B cell (primary cell): Measurements from ENCODE around the gene PRR35. TPM values are rescaled to one million over a fixed set of nuclear protein-coding genes. Genes with fewer than 3 reads are reported as not detected.

Experiments used
- ATAC-seq: fragments of 200-7000 bp; cut with Tn5 transposase; one replicate; pipeline ENCODE4 v1.10.0; 2021; ENCODE audit warnings: low read depth, mild to moderate bottlenecking, moderate number of reproducible peaks, moderate library complexity
- CTCF ChIA-PET: fragments of 350-600 bp; sonication (Branson Sonifier 250); formaldehyde crosslinking; loops from one replicate; lab custom pipeline; 2021; ENCODE audit warnings: antibody characterized with exemption, inconsistent platforms; lab: Charles Lee
- POLR2A ChIA-PET: fragments of 350-600 bp; sonication (Branson Sonifier 250); formaldehyde crosslinking; loops from one replicate; lab custom pipeline; 2021; ENCODE audit warnings: antibody characterized with exemption; lab: Charles Lee
- DNase-seq: peaks from one replicate; pipeline ENCODE4 v3.0.0; 2013
- H2AFZ ChIP-seq: 2 replicates; pipeline ENCODE4 v1.6.1; 2012; ENCODE audit warnings: mild to moderate bottlenecking, low read depth, low read length; ENCODE audit not compliant: insufficient read depth, poor library complexity, severe bottlenecking
- H3K27ac ChIP-seq, 2 donors: 1 replicate in 1 of 2; 2 replicates in 1 of 2; pipeline ENCODE4 v1.5.1; 2012 to 2013; ENCODE audit warnings: low read length in 2 of 2, mild to moderate bottlenecking in 2 of 2, moderate library complexity in 1 of 2
- H3K27me3 ChIP-seq, 4 experiments: fragments of 200-600 bp in 1 of 4; sonication (generic) in 1 of 4; replicated peaks in 1 of 4; 1 replicate in 2 of 4; 2 replicates in 2 of 4; pipeline versions ENCODE4 v1.6.1 to v1.7.0; 2013 to 2016; ENCODE audit warnings: low read length in 3 of 4, mild to moderate bottlenecking in 2 of 4, mixed read lengths in 1 of 4, moderate library complexity in 1 of 4; ENCODE audit not compliant: insufficient read depth in 4 of 4, control insufficient read depth in 3 of 4; ENCODE audit errors: control extremely low read depth in 1 of 4
- H3K36me3 ChIP-seq, 2 experiments: replicated peaks in 1 of 2; 1 replicate in 1 of 2; 2 replicates in 1 of 2; pipeline versions ENCODE4 v1.6.1 to v1.7.1; 2013; ENCODE audit warnings: low read length in 1 of 2; ENCODE audit not compliant: insufficient read depth in 2 of 2, control insufficient read depth in 1 of 2; ENCODE audit errors: control extremely low read depth in 1 of 2, extremely low read depth in 1 of 2
- H3K4me1 ChIP-seq, 2 donors: fragments of 200-600 bp in 1 of 2; sonication (generic) in 1 of 2; 1 replicate in 1 of 2; 2 replicates in 1 of 2; pipeline versions ENCODE4 v1.5.1 to v1.6.1; 2013 to 2017; ENCODE audit warnings: low read length in 2 of 2; ENCODE audit not compliant: control insufficient read depth in 2 of 2, insufficient read depth in 2 of 2
- H3K4me2 ChIP-seq: replicated peaks from 2 replicates; pipeline ENCODE3; 2012; ENCODE audit warnings: mild to moderate bottlenecking, low read depth, low read length; ENCODE audit not compliant: poor library complexity, severe bottlenecking
- H3K4me3 ChIP-seq, 5 experiments: fragments of 200-600 bp in 1 of 5; sonication (generic) in 1 of 5; 1 replicate in 3 of 5; 2 replicates in 2 of 5; pipeline versions ENCODE4 v1.5.1 to v1.7.0; 2011 to 2016; ENCODE audit warnings: low read length in 4 of 5, mild to moderate bottlenecking in 4 of 5, low read depth in 2 of 5, control low read depth in 1 of 5, moderate library complexity in 1 of 5; ENCODE audit not compliant: insufficient read depth in 1 of 5; ENCODE audit errors: control extremely low read depth in 1 of 5, extremely low read depth in 1 of 5
- H3K79me2 ChIP-seq: fragments of 200-600 bp; sonication (generic); one replicate; pipeline ENCODE4 v1.6.0; 2016; ENCODE audit warnings: low read length; ENCODE audit not compliant: control insufficient read depth, insufficient read depth
- H3K9ac ChIP-seq: fragments of 200-600 bp; sonication (generic); 2 replicates; pipeline ENCODE4 v1.6.1; 2017; ENCODE audit warnings: mild to moderate bottlenecking, low read length, moderate library complexity
- H3K9me3 ChIP-seq, 3 donors: one replicate each; pipeline versions ENCODE4 v1.6.1 to v1.7.1; 2013; ENCODE audit warnings: low read length in 2 of 3; ENCODE audit not compliant: control insufficient read depth in 2 of 3, insufficient read depth in 1 of 3; ENCODE audit errors: control extremely low read depth in 1 of 3
- H4K20me1 ChIP-seq: 2 replicates; pipeline ENCODE4 v1.6.0; 2012; ENCODE audit warnings: mild to moderate bottlenecking, low read length; ENCODE audit not compliant: insufficient read depth, control insufficient read depth, poor library complexity, severe bottlenecking
- H3K27ac Mint-ChIP-seq: one replicate; pipeline ENCODE4 v1.8.0; 2021; ENCODE audit warnings: mixed read lengths
- H3K27me3 Mint-ChIP-seq: one replicate; pipeline ENCODE4 v1.8.0; 2021; ENCODE audit warnings: mixed read lengths
- H3K4me1 Mint-ChIP-seq: one replicate; pipeline ENCODE4 v1.8.0; 2021; ENCODE audit warnings: mixed read lengths
- H3K4me3 Mint-ChIP-seq: one replicate; pipeline ENCODE4 v1.8.0; 2021; ENCODE audit warnings: mixed read lengths
- H3K9me3 Mint-ChIP-seq: one replicate; pipeline ENCODE4 v1.8.0; 2022; ENCODE audit warnings: mixed read lengths; ENCODE audit not compliant: insufficient read depth
- EZH2 ChIP-seq: IDR thresholded peaks from 2 replicates; pipeline ENCODE4 v1.6.1; 2012; ENCODE audit warnings: borderline replicate concordance, low read depth, mild to moderate bottlenecking, moderate library complexity, low read length; ENCODE audit not compliant: insufficient read depth, poor library complexity, severe bottlenecking
- WGBS: methylation state at CpG from one replicate; pipeline ENCODE4 v1.1.5; 2013; ENCODE audit warnings: missing lambda C conversion rate; ENCODE audit not compliant: insufficient coverage; 5-methylcytosine and 5-hydroxymethylcytosine counted together
- intact Hi-C: fragments of 100-400 bp; cut with micrococcal nuclease; formaldehyde crosslinking; loops from one replicate; pipeline ENCODE4 v1.10.0; 2022
- polyA plus RNA-seq: library from polyadenylated mRNA; depleted of rRNA; stranded (reverse); fragments of >200 nt; gene quantifications from 2 replicates; pipeline ENCODE4 v1.2.3, GENCODE V29; 2012
- total RNA-seq, 2 donors: library from RNA; stranded (reverse); fragments of 120-200 nt in 1 of 2; gene quantifications; 1 replicate in 1 of 2; 2 replicates in 1 of 2; pipeline versions ENCODE4 v1.2.3 to v1.2.4, GENCODE V29; 2013 to 2022
- TF ChIP-seq, protein P1 (sequence below): fragments of 200-600 bp; IDR thresholded peaks from one replicate; pipeline ENCODE4 v1.8.0; 2022; ENCODE audit warnings: antibody characterized with exemption, mild to moderate bottlenecking

PRR35 gene
- total and polyA plus RNA-seq, 2 donors (not counting 1 experiment from before 2014, with no cell fraction given), result not detected

DNA sequence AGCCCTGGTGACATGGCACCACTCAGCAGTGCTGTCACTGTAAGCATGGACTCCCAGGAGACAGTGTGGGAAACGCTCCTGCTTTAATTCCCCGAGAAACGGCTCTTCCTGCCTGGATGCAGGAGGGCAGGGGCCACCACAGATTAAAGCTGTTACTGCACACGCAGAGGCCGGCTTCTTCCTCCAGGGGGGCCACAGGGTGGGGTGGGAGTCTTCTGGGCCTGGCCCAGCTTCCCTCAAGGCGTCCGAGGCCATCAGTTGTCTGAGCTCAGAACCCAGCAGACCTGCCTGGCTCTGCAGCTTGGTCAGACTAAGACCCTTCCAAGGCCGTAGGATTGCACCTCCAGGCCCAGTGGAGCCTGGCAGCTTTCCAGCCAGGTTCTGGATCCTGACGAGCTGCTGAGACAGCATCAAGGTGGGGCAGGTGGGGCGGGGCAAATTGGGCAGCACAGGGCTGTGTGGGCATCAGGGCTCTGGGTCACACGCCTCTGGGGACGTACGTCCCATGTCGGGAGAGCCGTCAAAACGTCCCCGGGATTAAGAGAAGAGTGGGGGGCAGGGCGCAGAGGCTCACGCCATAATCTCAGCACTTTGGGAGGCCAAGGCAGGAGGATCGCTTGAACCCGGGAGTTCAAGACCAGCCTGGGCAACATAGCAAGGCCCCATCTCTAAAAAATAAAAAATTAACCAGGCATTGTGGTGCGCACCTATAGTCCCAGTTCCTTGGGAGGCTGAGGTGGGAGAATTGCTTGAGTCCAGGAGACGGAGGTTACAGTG lies 37.7 kb upstream of the PRR35 start:
- Histone ChIP-seq H3K27ac (no peak overlapping the region), H3K79me2 (peaks cover 11% of the 10 kb centered on the region), H3K9ac (no peak overlapping the region), H3K36me3 (no peaks in the 10 kb centered on the region), H4K20me1 (peaks cover 18% of the 10 kb centered on the region), H2AFZ (no peak overlapping the region), H3K9me3 (peaks cover 0 to 2% (median 0%) of the 10 kb centered on the region in 3 donors), H3K4me2 (no peak overlapping the region), H3K4me1 (peaks cover 13 to 26% of the 10 kb centered on the region in 2 donors), H3K4me3 (no peak overlapping the region), H3K27me3 (no peaks in the 10 kb centered on the region)
- no peaks in the 10 kb centered on the region for H3K9me3 Mint-ChIP-seq
- H3K27me3 Mint-ChIP-seq, result no peaks in the 10 kb centered on the region
- no peak for ATAC-seq
- WGBS, result 95% methylated on average over 21 of the region's 23 CpGs
- no peak overlapping the region for H3K27ac Mint-ChIP-seq
- DNase-seq, result no peak
- POLR2A ChIA-PET, result no interaction called here
- CTCF ChIA-PET, result no interaction called here
- peaks cover 19% of the 10 kb centered on the region for H3K4me1 Mint-ChIP-seq
- intact Hi-C loops, result no loop called here
- H3K4me3 Mint-ChIP-seq, result no peak overlapping the region
- TF ChIP-seq, protein P1, sequence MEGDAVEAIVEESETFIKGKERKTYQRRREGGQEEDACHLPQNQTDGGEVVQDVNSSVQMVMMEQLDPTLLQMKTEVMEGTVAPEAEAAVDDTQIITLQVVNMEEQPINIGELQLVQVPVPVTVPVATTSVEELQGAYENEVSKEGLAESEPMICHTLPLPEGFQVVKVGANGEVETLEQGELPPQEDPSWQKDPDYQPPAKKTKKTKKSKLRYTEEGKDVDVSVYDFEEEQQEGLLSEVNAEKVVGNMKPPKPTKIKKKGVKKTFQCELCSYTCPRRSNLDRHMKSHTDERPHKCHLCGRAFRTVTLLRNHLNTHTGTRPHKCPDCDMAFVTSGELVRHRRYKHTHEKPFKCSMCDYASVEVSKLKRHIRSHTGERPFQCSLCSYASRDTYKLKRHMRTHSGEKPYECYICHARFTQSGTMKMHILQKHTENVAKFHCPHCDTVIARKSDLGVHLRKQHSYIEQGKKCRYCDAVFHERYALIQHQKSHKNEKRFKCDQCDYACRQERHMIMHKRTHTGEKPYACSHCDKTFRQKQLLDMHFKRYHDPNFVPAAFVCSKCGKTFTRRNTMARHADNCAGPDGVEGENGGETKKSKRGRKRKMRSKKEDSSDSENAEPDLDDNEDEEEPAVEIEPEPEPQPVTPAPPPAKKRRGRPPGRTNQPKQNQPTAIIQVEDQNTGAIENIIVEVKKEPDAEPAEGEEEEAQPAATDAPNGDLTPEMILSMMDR, result no peak
- TF ChIP-seq EZH2, result no peak

DNA sequence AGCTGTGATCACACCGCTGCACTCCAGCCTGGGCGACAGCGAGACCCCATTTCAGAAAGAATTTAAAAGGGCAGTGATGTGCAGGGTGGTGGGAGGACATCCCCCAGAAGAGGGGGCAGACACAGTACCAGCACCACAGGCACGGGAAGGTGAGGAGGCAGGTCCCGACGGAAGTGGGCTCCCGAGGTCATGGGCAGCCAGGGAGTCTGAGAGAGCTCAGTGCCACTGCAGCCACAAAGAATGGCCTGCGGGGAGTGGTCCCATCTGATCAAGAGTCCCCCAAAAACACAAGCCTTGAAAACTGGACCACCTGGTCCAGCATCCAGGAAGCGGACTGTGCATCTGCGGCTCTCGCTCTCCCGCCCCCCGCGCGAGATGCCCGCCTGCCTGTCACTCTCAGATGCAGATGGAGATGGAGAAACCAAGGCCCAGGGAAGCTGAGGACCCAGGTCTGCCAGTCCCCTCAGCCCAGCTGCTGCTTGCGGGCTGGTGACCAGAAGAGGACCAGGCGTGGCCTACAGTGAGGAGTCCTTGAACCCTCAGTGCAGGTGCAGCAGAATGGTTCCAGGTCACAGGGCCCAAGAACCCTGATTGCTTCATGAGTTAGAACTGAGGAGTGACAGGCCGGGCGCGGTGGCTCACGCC lies 37.0 kb upstream of the PRR35 start:
- WGBS, result 98% methylated on average over 22 of the region's 22 CpGs
- H3K4me3 Mint-ChIP-seq, result no peak overlapping the region
- no peaks in the 10 kb centered on the region for H3K27me3 ChIP-seq

More for the DNA sequence above, 37.0 kb upstream of the PRR35 start:
- POLR2A ChIA-PET, result no interaction called here
- no peak for TF ChIP-seq EZH2
- TF ChIP-seq, protein P1, result no peak
- H3K4me3 ChIP-seq, result no peak overlapping the region
- ATAC-seq (no peak), DNase-seq (no peak)
- no peaks in the 10 kb centered on the region for H3K36me3 ChIP-seq
- Mint-ChIP-seq H3K4me1 (peaks cover 19% of the 10 kb centered on the region), H3K9me3 (no peaks in the 10 kb centered on the region), H3K27ac (no peak overlapping the region), H3K27me3 (no peaks in the 10 kb centered on the region)
- CTCF ChIA-PET, result no interaction called here
- no peak overlapping the region for H3K4me2 ChIP-seq
- H3K9ac ChIP-seq, result no peak overlapping the region
- intact Hi-C loops, result no loop called here
- H4K20me1 ChIP-seq, result peaks cover 20% of the 10 kb centered on the region
- H3K79me2 ChIP-seq, result peaks cover 13% of the 10 kb centered on the region
- peaks cover 13 to 26% of the 10 kb centered on the region in 2 donors for H3K4me1 ChIP-seq
- no peak overlapping the region for H3K27ac ChIP-seq
- peaks cover 0 to 2% (median 0%) of the 10 kb centered on the region in 3 donors for H3K9me3 ChIP-seq
- H2AFZ ChIP-seq, result no peak overlapping the region
